ENCODE results near the gene SH3GL3. TPM values are rescaled to one million over a fixed set of nuclear protein-coding genes. Genes with fewer than 3 reads are reported as not detected.

SH3GL3 gene
- total RNA-seq, 1 experiment from 2014 or later = not detected

DNA sequence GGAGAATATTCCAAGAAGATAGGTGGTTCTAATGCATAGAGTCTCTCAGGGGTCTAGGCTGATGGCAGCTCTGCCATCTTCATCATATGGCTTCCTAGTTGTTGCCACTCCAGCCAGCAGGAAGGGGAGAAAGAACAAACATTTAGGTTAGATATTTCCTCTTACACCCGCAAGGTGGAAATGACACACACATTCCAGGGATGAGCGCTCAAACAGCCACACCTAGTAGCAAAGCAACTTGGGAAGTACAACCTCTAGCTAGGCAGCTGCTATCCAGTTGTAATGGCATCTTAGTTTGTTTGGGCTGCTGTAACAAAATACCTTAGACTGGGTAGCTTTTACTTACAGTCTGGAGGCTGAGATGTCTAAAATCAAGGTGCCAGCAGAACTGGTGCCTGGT lies 154.9 kb downstream of the SH3GL3 start:
- Histone ChIP-seq H3K4me1 (ENCODE audit: low read length) (no peaks in the 10 kb centered on the region), H3K4me2 (ENCODE audit: low read depth, low read length, poor library complexity, severe bottlenecking) (no peak overlapping the region), H2AFZ (ENCODE audit: low read length) (no peak overlapping the region), H4K20me1 (ENCODE audit: insufficient read depth, low read depth, low read length) (no peaks in the 10 kb centered on the region), H3K9me3 (ENCODE audit: low read length) (no peaks in the 10 kb centered on the region), H3K27ac (ENCODE audit: low read length) (no peak overlapping the region), H3K9me2 (replicated peaks; ENCODE audit: insufficient read depth, low read length) (no peaks in the 10 kb centered on the region), H3K9ac (ENCODE audit: low read length) (no peak overlapping the region), H3K4me3 (ENCODE audit: low read length) (no peak overlapping the region), H3K27me3 (ENCODE audit: low read length) (0 out of 2 replicates have a peak, but pooled peaks cover 5% of the 10 kb centered on the region), H3K79me2 (ENCODE audit: low read length) (no peaks in the 10 kb centered on the region), H3K36me3 (ENCODE audit: insufficient read depth, low read length) (no peaks in the 10 kb centered on the region)
- DNase-seq = no peak

DNA sequence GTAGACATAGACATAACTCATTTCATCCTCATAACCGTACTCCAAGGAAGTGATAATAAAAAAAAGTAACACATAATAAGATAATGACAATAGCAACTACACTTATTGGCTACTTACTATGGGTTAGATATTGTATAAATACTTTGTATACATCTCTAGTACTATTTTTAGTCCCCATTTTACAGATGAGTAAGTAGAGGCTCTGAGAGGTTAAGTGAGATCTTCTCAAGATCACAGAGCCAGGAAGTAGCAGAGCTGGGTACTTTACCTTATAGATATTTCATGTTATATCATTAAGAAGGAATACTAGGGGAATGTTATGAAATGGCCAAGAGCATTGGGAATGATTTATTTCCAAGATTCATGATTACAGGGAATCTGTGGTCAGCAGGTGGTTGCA lies 157.4 kb downstream of the SH3GL3 start:
- Histone ChIP-seq H3K36me3 (ENCODE audit: insufficient read depth, low read length) (no peaks in the 10 kb centered on the region), H3K27me3 (ENCODE audit: low read length) (0 out of 2 replicates have a peak, but pooled peaks cover 5% of the 10 kb centered on the region)

DNA sequence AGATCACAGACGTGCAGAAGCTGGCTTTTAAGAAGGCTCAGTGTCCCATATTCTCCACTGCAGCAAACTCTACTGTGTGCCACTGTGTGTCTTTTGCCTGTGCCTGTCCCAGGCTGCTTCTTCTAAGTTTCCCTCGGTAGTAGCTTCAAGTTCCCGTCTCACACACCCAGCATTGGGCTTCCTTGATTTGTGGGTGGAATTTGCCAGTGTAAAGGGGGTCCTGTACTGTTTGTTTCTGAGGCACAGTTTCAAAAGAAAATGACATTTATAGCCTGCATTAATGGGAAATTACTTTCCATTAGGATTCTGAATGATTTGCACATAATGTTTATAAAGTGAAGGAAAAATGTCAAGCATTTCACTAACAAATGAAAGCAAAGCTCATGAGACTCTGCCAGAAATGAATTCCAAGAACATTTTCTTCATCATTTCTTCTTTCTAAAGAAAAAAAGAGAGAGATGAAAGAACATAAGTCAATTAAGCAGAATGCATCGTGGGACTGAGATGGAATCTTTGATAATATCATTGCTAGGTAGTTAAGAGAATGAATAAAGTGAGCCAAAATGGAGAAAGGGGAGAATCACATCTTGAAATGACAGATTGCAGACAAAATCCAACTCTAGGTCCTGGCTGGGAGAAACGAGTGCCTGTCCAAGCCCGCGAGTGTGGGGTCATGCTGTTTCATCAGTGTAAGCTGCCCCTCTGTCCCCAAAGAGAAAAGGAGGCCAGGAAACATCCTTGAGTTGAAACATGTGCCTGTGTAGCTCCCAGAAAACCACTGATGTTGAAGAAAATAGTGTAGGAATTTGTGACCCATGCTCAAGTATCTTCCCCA lies 158.2 kb downstream of the SH3GL3 start:
- no peaks in the 10 kb centered on the region for H3K4me1 ChIP-seq (ENCODE audit: low read length)
- H2AFZ ChIP-seq (ENCODE audit: low read length) = no peak overlapping the region
- no peaks in the 10 kb centered on the region for H3K79me2 ChIP-seq (ENCODE audit: low read length)
- H3K4me3 ChIP-seq (ENCODE audit: low read length) = no peak overlapping the region
- no peaks in the 10 kb centered on the region for H3K9me3 ChIP-seq (ENCODE audit: low read length)
- H3K9ac ChIP-seq (ENCODE audit: low read length) = no peak overlapping the region
- no peak overlapping the region for H3K4me2 ChIP-seq (ENCODE audit: low read depth, low read length, poor library complexity, severe bottlenecking)
- H3K36me3 ChIP-seq (ENCODE audit: insufficient read depth, low read length) = no peaks in the 10 kb centered on the region
- H3K9me2 ChIP-seq (replicated peaks; ENCODE audit: insufficient read depth, low read length) = no peaks in the 10 kb centered on the region
- DNase-seq = no peak
- 0 out of 2 replicates have a peak, but pooled peaks cover 5% of the 10 kb centered on the region for H3K27me3 ChIP-seq (ENCODE audit: low read length)
- H4K20me1 ChIP-seq (ENCODE audit: insufficient read depth, low read depth, low read length) = no peaks in the 10 kb centered on the region
- no peak overlapping the region for H3K27ac ChIP-seq (ENCODE audit: low read length)

More for the DNA sequence above, 157.4 kb downstream of the SH3GL3 start:
- DNase-seq = no peak
- Histone ChIP-seq H3K4me2 (ENCODE audit: low read depth, low read length, poor library complexity, severe bottlenecking) (no peak overlapping the region), H3K9me3 (ENCODE audit: low read length) (no peaks in the 10 kb centered on the region), H3K27ac (ENCODE audit: low read length) (no peak overlapping the region), H3K4me1 (ENCODE audit: low read length) (no peaks in the 10 kb centered on the region), H3K79me2 (ENCODE audit: low read length) (no peaks in the 10 kb centered on the region), H4K20me1 (ENCODE audit: insufficient read depth, low read depth, low read length) (no peaks in the 10 kb centered on the region), H3K9ac (ENCODE audit: low read length) (no peak overlapping the region), H2AFZ (ENCODE audit: low read length) (no peak overlapping the region), H3K4me3 (ENCODE audit: low read length) (no peak overlapping the region), H3K9me2 (replicated peaks; ENCODE audit: insufficient read depth, low read length) (no peaks in the 10 kb centered on the region)

DNA sequence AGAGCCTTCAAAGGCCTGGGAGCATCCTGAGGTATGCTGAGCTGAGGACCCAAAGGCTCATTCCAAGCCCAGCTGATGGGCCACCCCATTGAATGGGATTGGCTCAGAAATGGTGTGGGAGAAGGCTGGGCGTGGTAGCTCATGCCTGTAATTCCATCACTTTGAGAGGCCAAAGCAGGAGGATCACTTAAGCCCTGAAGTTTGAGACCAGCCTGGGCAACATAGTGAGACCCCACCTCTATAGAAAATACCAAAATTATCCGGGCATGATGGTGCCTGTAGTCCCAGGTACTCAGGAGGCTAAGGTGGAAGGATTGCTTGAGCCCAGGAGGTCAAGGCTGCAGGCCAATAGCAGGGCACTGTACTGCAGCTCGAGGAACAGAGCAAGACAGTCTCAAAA lies 163.0 kb downstream of the SH3GL3 start:
- H4K20me1 ChIP-seq (ENCODE audit: insufficient read depth, low read depth, low read length) = no peaks in the 10 kb centered on the region
- H3K4me1 ChIP-seq (ENCODE audit: low read length) = no peaks in the 10 kb centered on the region
- no peak for DNase-seq
- H3K4me2 ChIP-seq (ENCODE audit: low read depth, low read length, poor library complexity, severe bottlenecking) = no peak overlapping the region
- H3K36me3 ChIP-seq (ENCODE audit: insufficient read depth, low read length) = no peaks in the 10 kb centered on the region
- no peak overlapping the region for H3K4me3 ChIP-seq (ENCODE audit: low read length)
- no peak overlapping the region for H3K9ac ChIP-seq (ENCODE audit: low read length)
- H3K27me3 ChIP-seq (ENCODE audit: low read length) = 0 out of 2 replicates have a peak, but pooled peaks cover 2% of the 10 kb centered on the region
- H3K27ac ChIP-seq (ENCODE audit: low read length) = no peak overlapping the region
- H3K9me2 ChIP-seq (replicated peaks; ENCODE audit: insufficient read depth, low read length) = no peaks in the 10 kb centered on the region
- H3K9me3 ChIP-seq (ENCODE audit: low read length) = no peaks in the 10 kb centered on the region
- H2AFZ ChIP-seq (ENCODE audit: low read length) = no peak overlapping the region
- no peaks in the 10 kb centered on the region for H3K79me2 ChIP-seq (ENCODE audit: low read length)

DNA sequence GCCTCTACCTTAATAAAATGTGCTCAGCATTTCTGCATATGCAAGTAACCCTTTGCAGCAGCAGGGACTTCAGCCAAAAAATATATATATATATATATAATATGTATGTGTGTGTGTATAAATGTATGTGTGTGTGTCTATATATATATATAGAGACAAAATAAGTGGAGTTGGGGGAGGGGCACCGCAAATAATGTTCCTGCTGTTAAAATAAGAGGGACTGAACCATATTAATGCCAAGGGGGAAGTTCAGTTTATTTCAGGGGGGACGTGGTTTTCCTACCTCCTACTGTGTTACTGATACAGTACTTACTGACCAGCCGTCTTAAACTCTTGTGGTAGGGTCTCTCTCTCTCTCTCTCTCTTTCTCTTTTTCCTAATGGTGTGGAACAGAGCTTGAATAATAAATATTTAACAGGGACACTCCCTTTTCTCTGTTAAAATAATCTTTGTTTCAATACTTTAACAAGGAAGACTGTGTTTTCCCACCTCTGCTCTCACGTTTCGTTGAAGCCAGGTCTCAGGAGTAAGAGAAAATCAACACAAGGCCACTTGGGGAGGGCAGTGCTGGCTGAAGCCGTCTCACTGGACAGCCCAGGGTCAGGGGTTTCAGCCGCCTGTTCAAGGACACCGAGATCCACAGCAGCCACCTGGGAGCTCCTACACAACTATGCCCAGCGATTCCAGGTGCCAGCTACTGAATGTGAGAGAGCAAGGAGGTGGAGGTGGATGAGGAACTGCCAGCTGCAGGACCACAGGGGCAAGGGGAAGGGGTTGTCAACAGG lies 164.0 kb downstream of the SH3GL3 start:
- Histone ChIP-seq H3K27ac (ENCODE audit: low read length) (no peak overlapping the region), H2AFZ (ENCODE audit: low read length) (no peak overlapping the region), H4K20me1 (ENCODE audit: insufficient read depth, low read depth, low read length) (no peaks in the 10 kb centered on the region), H3K4me1 (ENCODE audit: low read length) (no peaks in the 10 kb centered on the region), H3K4me3 (ENCODE audit: low read length) (no peak overlapping the region), H3K27me3 (ENCODE audit: low read length) (no peaks in the 10 kb centered on the region), H3K9me3 (ENCODE audit: low read length) (no peaks in the 10 kb centered on the region), H3K79me2 (ENCODE audit: low read length) (no peaks in the 10 kb centered on the region), H3K9me2 (replicated peaks; ENCODE audit: insufficient read depth, low read length) (no peaks in the 10 kb centered on the region), H3K36me3 (ENCODE audit: insufficient read depth, low read length) (no peaks in the 10 kb centered on the region), H3K9ac (ENCODE audit: low read length) (no peak overlapping the region), H3K4me2 (ENCODE audit: low read depth, low read length, poor library complexity, severe bottlenecking) (no peak overlapping the region)
- no peak for DNase-seq

DNA sequence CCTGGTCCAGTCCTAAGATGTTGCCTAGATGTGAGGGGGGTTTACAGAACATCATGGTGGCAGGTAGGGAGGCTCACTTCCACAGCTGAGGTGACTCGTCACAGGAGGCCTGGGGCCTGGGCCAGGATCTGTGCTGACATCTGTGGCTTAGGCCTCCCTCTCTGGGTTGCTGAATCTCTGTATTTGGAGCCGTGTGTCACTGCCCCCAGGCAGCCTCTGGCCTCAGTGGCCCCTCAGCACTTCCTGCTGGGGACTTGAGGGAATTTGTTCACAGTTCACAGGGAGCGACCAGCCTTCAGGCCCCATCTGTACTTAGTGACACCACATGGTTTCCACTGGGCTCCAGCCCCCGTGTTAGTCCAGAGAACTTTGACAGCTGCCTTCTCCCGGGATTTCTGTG lies 165.1 kb downstream of the SH3GL3 start:
- Histone ChIP-seq H3K4me1 (ENCODE audit: low read length) (no peaks in the 10 kb centered on the region), H3K27ac (ENCODE audit: low read length) (no peak overlapping the region), H2AFZ (ENCODE audit: low read length) (no peak overlapping the region), H3K27me3 (ENCODE audit: low read length) (no peaks in the 10 kb centered on the region), H3K9ac (ENCODE audit: low read length) (no peak overlapping the region), H3K36me3 (ENCODE audit: insufficient read depth, low read length) (no peaks in the 10 kb centered on the region), H3K9me3 (ENCODE audit: low read length) (no peaks in the 10 kb centered on the region), H3K79me2 (ENCODE audit: low read length) (no peaks in the 10 kb centered on the region), H3K9me2 (replicated peaks; ENCODE audit: insufficient read depth, low read length) (no peaks in the 10 kb centered on the region), H3K4me2 (ENCODE audit: low read depth, low read length, poor library complexity, severe bottlenecking) (no peak overlapping the region), H3K4me3 (ENCODE audit: low read length) (no peak overlapping the region), H4K20me1 (ENCODE audit: insufficient read depth, low read depth, low read length) (no peaks in the 10 kb centered on the region)
- no peak for DNase-seq

DNA sequence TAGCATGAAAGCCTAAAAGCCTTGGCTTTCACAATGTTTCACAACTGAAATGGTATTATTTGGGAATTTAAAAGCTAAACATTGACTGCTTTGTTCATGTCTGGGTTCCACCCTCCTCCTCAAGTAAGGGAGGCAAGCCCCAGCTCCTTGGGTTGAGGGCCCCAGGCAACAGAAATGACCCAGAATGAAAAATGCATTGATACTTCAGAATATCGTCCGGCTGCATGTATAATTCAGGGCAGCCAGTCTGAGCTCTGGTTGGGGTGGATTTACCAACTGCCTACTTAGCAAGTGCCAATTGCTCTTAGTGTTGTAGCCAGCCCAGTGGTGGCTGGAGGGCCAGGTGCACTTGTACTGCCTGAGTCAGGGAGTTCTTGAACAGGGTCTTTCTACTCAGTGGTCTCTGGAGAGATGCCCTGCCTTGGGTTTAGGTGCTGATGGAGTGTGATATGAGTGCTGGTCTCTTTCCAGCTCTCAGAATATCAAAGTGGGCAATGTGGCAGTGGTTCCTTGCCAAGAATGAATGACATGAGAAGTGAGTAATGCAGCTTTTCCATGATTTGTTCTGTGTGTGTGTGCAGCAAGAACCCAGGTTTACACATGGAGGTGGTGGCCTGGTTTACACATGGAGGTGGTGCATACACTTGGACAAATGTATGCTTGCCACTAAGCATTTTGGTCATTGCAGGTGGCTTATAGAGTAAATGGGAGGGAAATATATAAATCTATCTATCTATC lies 165.9 kb downstream of the SH3GL3 start:
- H2AFZ ChIP-seq (ENCODE audit: low read length) = no peak overlapping the region
- H3K4me1 ChIP-seq (ENCODE audit: low read length) = no peaks in the 10 kb centered on the region
- H3K27me3 ChIP-seq (ENCODE audit: low read length) = no peaks in the 10 kb centered on the region
- H4K20me1 ChIP-seq (ENCODE audit: insufficient read depth, low read depth, low read length) = no peaks in the 10 kb centered on the region
- no peak overlapping the region for H3K4me2 ChIP-seq (ENCODE audit: low read depth, low read length, poor library complexity, severe bottlenecking)
- H3K27ac ChIP-seq (ENCODE audit: low read length) = no peak overlapping the region
- H3K36me3 ChIP-seq (ENCODE audit: insufficient read depth, low read length) = no peaks in the 10 kb centered on the region
- no peaks in the 10 kb centered on the region for H3K9me3 ChIP-seq (ENCODE audit: low read length)
- DNase-seq = no peak
- H3K9me2 ChIP-seq (replicated peaks; ENCODE audit: insufficient read depth, low read length) = no peaks in the 10 kb centered on the region
- no peak overlapping the region for H3K9ac ChIP-seq (ENCODE audit: low read length)
- H3K79me2 ChIP-seq (ENCODE audit: low read length) = no peaks in the 10 kb centered on the region
- H3K4me3 ChIP-seq (ENCODE audit: low read length) = no peak overlapping the region

DNA sequence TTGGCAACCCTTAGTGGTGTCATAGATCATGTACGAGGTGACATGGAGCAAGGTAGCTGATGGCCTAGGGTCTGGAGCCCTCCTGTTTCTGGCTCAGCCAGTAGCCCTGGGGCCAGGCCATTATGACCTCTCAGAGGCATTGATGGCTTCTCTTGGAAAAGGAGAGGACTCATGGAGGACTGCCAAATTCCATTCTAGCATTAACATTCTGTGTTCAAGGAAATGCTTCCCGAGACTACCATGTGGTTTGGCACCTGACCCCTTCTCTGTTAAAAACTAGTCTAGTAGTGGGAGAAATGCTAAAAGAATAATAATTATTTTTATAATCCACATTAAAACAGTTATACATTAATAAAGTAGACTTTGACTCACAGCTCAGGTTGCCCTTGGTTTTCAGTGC lies 166.6 kb downstream of the SH3GL3 start:
- H3K4me2 ChIP-seq (ENCODE audit: low read depth, low read length, poor library complexity, severe bottlenecking) = no peak overlapping the region
- no peaks in the 10 kb centered on the region for H3K9me2 ChIP-seq (replicated peaks; ENCODE audit: insufficient read depth, low read length)
- H3K4me1 ChIP-seq (ENCODE audit: low read length) = no peaks in the 10 kb centered on the region
- H3K9ac ChIP-seq (ENCODE audit: low read length) = no peak overlapping the region
- no peaks in the 10 kb centered on the region for H3K79me2 ChIP-seq (ENCODE audit: low read length)
- no peak for DNase-seq
- no peaks in the 10 kb centered on the region for H4K20me1 ChIP-seq (ENCODE audit: insufficient read depth, low read depth, low read length)
- H3K36me3 ChIP-seq (ENCODE audit: insufficient read depth, low read length) = no peaks in the 10 kb centered on the region
- no peak overlapping the region for H3K27ac ChIP-seq (ENCODE audit: low read length)
- no peak overlapping the region for H2AFZ ChIP-seq (ENCODE audit: low read length)
- H3K9me3 ChIP-seq (ENCODE audit: low read length) = no peaks in the 10 kb centered on the region
- no peak overlapping the region for H3K4me3 ChIP-seq (ENCODE audit: low read length)
- H3K27me3 ChIP-seq (ENCODE audit: low read length) = no peaks in the 10 kb centered on the region

Data from Karpas-422 (cell line).